Activated CD8-positive, alpha-beta T cell treated with anti-CD3 and anti-CD28 coated beads, Interleukin-2, amount 10 ng/mL, durations not matched to agents 7 days and 5 days (primary cell): Measurements from ENCODE around the gene RAB3B. TPM values are rescaled to one million over a fixed set of nuclear protein-coding genes. Genes with fewer than 3 reads are reported as not detected.
"Not testable (repeated sequence)": the region's sequence is repeated elsewhere in the genome, so short reads cannot be mapped to it uniquely, and the experiment has no call there.

Source experiments
- ATAC-seq: fragments of 150-1000 bp; cut with Tn5 transposase; one replicate; pipeline ENCODE4 v1.10.0; 2021; ENCODE audit warnings: moderate library complexity
- CTCF ChIA-PET: fragments of 350-600 bp; sonication (Branson Sonifier 250); formaldehyde crosslinking; loops from one replicate; lab custom pipeline; 2021; ENCODE audit warnings: antibody characterized with exemption; lab: Charles Lee
- POLR2A ChIA-PET: fragments of 350-600 bp; sonication (Branson Sonifier 250); formaldehyde crosslinking; loops from one replicate; lab custom pipeline; 2021; ENCODE audit warnings: antibody characterized with exemption; lab: Charles Lee
- DNase-seq: peaks from one replicate; pipeline ENCODE4 v3.0.0-alpha.2; 2020
- H3K27ac Mint-ChIP-seq: one replicate; pipeline ENCODE4 v1.8.0; 2021; ENCODE audit warnings: mild to moderate bottlenecking, mixed read lengths
- H3K27me3 Mint-ChIP-seq: one replicate; pipeline ENCODE4 v1.8.0; 2021; ENCODE audit warnings: low read depth, mixed read lengths
- H3K36me3 Mint-ChIP-seq: one replicate; pipeline ENCODE4 v1.8.0; 2021; ENCODE audit warnings: low read depth, mixed read lengths
- H3K4me1 Mint-ChIP-seq: one replicate; pipeline ENCODE4 v1.8.0; 2021; ENCODE audit warnings: low read depth, mixed read lengths
- H3K4me3 Mint-ChIP-seq: one replicate; pipeline ENCODE4 v1.8.0; 2021; ENCODE audit warnings: mild to moderate bottlenecking, mixed read lengths
- H3K9me3 Mint-ChIP-seq: one replicate; pipeline ENCODE4 v1.8.0; 2022; ENCODE audit warnings: mixed read lengths; ENCODE audit not compliant: insufficient read depth
- total RNA-seq, 2 experiments: library from RNA; stranded (reverse); gene quantifications; one replicate each; pipeline ENCODE4 v1.2.3, GENCODE V29; 2021

The RAB3B gene
- total RNA-seq, 2 experiments from 2014 or later: 0.08 TPM

- DNase-seq (no peak), ATAC-seq (no peak)
- H3K4me1 Mint-ChIP-seq: no peaks in the 10 kb centered on the region
- H3K27ac Mint-ChIP-seq: no peak overlapping the region
- no peaks in the 10 kb centered on the region for H3K36me3 Mint-ChIP-seq
- peaks cover 27% of the 10 kb centered on the region for H3K27me3 Mint-ChIP-seq
- no peaks in the 10 kb centered on the region for H3K9me3 Mint-ChIP-seq
- H3K4me3 Mint-ChIP-seq: no peak overlapping the region
- ChIA-PET POLR2A (no interaction called here), CTCF (interaction anchor here (1.2 kb wide), 1 partner anchor 111 kb away, joined by 3 read pairs; no protein-coding TSS in a partner anchor)
Measured at GRCh38 chr1:52008071-52008809, 17.7 kb upstream of the RAB3B start.

- Mint-ChIP-seq H3K4me1 (no peaks in the 10 kb centered on the region), H3K9me3 (no peaks in the 10 kb centered on the region), H3K27me3 (peaks cover 24% of the 10 kb centered on the region), H3K4me3 (no peak overlapping the region), H3K36me3 (no peaks in the 10 kb centered on the region), H3K27ac (no peak overlapping the region)
- CTCF ChIA-PET: no interaction called here
- POLR2A ChIA-PET: no interaction called here
- ATAC-seq (no peak), DNase-seq (no peak)
Measured at GRCh38 chr1:52007215-52008002, 16.9 kb upstream of the RAB3B start.

- POLR2A ChIA-PET, H3K4me3 Mint-ChIP-seq, DNase-seq, H3K4me1 Mint-ChIP-seq, H3K36me3 Mint-ChIP-seq, ATAC-seq, H3K27ac Mint-ChIP-seq, H3K9me3 Mint-ChIP-seq: not testable (repeated sequence)
- CTCF ChIA-PET: interaction anchor here (1.4 kb wide), 1 partner anchor 109 kb away, joined by 9 read pairs; no protein-coding TSS in a partner anchor
- H3K27me3 Mint-ChIP-seq: peaks cover 24% of the 10 kb centered on the region
Measured at GRCh38 chr1:52006081-52006553, 15.6 kb upstream of the RAB3B start.

- H3K9me3 Mint-ChIP-seq, POLR2A ChIA-PET, H3K4me3 Mint-ChIP-seq, H3K36me3 Mint-ChIP-seq, H3K27ac Mint-ChIP-seq, ATAC-seq, H3K4me1 Mint-ChIP-seq, DNase-seq: not testable (repeated sequence)
- peaks cover 24% of the 10 kb centered on the region for H3K27me3 Mint-ChIP-seq
- CTCF ChIA-PET: interaction anchor here (1.4 kb wide), 1 partner anchor 108 kb away, joined by 9 read pairs; no protein-coding TSS in a partner anchor
Measured at GRCh38 chr1:52005548-52005947, 15.0 kb upstream of the RAB3B start.

DNA sequence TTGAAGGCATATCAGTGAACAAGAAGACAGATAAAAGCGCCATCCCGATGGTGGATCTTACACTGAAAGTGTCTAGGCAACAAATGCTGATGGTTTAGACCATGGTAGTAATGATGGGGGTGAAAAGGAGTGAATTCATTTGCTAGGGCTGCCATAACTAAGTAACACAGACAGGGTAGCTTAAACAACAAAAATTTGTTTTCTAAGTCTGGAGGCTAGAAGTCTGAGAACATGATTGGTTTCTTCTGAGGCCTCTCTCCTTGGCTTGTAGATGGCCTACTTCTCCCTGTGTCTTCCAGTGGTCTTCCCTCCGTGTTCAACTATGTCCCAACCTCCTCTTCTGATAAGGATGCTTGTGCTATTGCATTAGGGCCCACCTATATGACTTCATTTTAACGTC lies 13.4 kb upstream of the RAB3B start:
- no peaks in the 10 kb centered on the region for H3K4me1 Mint-ChIP-seq
- no peak overlapping the region for H3K4me3 Mint-ChIP-seq
- DNase-seq (no peak), ATAC-seq (no peak)
- no peaks in the 10 kb centered on the region for H3K36me3 Mint-ChIP-seq
- no peak overlapping the region for H3K27ac Mint-ChIP-seq
- ChIA-PET CTCF (interaction anchor here (0.6 kb wide), 2 partner anchors 103 to 733 kb away, joined by 3 read pairs; no protein-coding TSS in a partner anchor), POLR2A (no interaction called here)
- H3K9me3 Mint-ChIP-seq: no peaks in the 10 kb centered on the region
- H3K27me3 Mint-ChIP-seq: peaks cover 23% of the 10 kb centered on the region

- DNase-seq (peak; percentile 80), ATAC-seq (peak; percentile 90)
- Mint-ChIP-seq H3K27ac (no peak overlapping the region), H3K9me3 (no peaks in the 10 kb centered on the region), H3K27me3 (peaks cover 24% of the 10 kb centered on the region), H3K4me1 (no peaks in the 10 kb centered on the region), H3K4me3 (no peak overlapping the region), H3K36me3 (no peaks in the 10 kb centered on the region)
- POLR2A ChIA-PET: no interaction called here
- CTCF ChIA-PET: interaction anchor here (0.9 to 2.9 kb wide), 3 partner anchors 21 to 105 kb away, joined by 3 to 23 read pairs (median 3); partner anchors contain the start of gene KTI12
Measured at GRCh38 chr1:52002038-52002917, 11.8 kb upstream of the RAB3B start.

- DNase-seq (no peak), ATAC-seq (no peak)
- H3K4me1 Mint-ChIP-seq: no peaks in the 10 kb centered on the region
- no peak overlapping the region for H3K4me3 Mint-ChIP-seq
- ChIA-PET CTCF (interaction anchor here (0.9 kb wide), 1 partner anchor 101 kb away, joined by 3 read pairs; no protein-coding TSS in a partner anchor), POLR2A (no interaction called here)
- no peaks in the 10 kb centered on the region for H3K36me3 Mint-ChIP-seq
- H3K9me3 Mint-ChIP-seq: no peaks in the 10 kb centered on the region
- no peak overlapping the region for H3K27ac Mint-ChIP-seq
- H3K27me3 Mint-ChIP-seq: peaks cover 13% of the 10 kb centered on the region
Measured at GRCh38 chr1:51998701-51999100, 8.2 kb upstream of the RAB3B start.

DNA sequence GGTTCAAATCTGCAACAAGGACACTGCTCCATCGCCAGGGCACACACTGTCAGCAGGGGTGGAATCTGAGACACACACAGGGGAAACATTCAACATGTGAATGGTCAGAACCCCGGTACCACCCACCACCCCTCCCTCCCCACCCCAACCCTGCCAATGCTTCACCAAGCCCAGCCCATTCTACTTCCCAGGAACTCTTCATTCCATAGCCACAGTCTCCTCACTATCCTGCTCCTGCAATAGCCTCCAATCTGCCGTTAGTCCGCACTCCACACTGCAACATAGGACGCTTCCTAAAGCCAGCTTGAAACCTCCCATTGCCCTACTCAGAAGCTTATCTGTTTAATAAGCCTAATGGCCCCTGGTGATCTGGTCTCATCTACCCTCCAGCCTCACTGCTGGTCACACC lies 7.5 kb upstream of the RAB3B start:
- Mint-ChIP-seq H3K27ac (no peak overlapping the region), H3K9me3 (no peaks in the 10 kb centered on the region), H3K27me3 (peaks cover 16% of the 10 kb centered on the region), H3K4me1 (no peaks in the 10 kb centered on the region), H3K4me3 (no peak overlapping the region), H3K36me3 (no peaks in the 10 kb centered on the region)
- DNase-seq (no peak), ATAC-seq (no peak)
- POLR2A ChIA-PET: no interaction called here
- CTCF ChIA-PET: interaction anchor here (0.9 kb wide), 1 partner anchor 100 kb away, joined by 3 read pairs; no protein-coding TSS in a partner anchor

DNA sequence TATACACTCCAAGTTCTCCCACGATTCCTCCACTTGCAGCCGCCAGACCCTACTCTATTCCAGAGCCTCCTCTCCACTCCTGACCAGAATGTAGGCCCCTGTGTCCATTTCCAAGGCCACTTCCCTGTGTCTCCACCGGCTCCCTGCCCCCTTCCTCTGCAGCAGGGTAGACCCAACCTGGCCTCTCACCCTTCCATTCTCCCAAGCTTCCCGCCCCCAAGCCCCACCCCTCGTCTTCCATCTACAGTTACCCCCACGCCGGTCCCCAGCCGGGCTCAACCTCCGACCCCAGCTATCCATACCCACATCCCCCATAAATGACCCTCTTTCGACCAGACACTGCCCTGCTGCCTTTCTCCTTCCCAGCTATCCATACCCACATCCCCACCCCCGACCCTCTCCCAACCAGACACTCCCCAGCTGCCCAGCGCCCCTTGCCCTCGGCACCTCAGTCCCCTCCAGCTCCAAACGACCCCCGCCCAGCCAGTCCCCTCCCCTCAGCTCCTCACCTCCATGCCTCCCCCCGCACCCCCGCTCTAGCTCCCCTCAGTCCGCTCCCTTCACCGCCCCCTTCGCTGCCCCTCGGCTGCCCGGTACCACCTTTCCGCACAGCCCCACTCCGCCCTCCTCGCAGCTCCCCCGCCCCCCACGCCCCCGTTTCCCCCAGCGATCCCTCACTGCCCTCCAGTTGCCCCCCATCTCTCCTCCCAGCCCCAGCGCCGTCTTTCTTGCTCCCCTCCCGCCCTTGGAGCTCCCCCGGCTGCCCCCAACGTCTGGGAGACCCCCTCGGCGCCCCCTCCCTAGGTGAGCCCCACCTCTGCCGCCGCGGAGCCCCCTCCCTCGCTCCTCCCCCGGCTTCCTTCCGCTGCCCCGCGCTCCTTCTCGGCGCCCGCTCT lies 670 bp downstream of the RAB3B start:
- peaks cover 42% of the 10 kb centered on the region for H3K27me3 Mint-ChIP-seq
- H3K27ac Mint-ChIP-seq: no peak overlapping the region
- POLR2A ChIA-PET: no interaction called here
- H3K36me3 Mint-ChIP-seq: no peaks in the 10 kb centered on the region
- ATAC-seq (no peak), DNase-seq (no peak)
- peaks cover 7% of the 10 kb centered on the region for H3K4me1 Mint-ChIP-seq
- CTCF ChIA-PET: interaction anchor here (3.4 kb wide), 1 partner anchor 92 kb away, joined by 9 read pairs; no protein-coding TSS in a partner anchor
- no peaks in the 10 kb centered on the region for H3K9me3 Mint-ChIP-seq
- peak overlapping the region; percentile 20 for H3K4me3 Mint-ChIP-seq

DNA sequence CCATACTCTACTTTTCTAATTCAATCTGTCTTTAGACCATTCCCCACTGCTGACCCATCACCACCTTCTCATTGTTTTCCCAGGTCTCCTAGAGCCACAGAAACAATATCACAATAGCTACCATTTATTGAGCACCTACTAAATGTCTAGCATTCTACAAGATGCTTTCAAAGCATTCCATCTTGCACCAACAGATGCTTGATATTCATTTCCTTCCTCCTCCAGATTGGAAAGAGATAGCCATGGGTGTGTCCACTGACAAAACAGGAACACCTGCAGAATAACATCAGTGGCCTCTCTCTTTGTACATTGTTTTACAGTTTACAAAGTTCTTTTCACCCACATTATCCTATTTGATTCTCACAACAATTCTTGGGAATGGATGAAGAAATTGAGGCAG lies 2.2 kb downstream of the RAB3B start:
- Mint-ChIP-seq H3K27ac (no peak overlapping the region), H3K4me1 (peaks cover 7% of the 10 kb centered on the region), H3K4me3 (no peak overlapping the region), H3K27me3 (peaks cover 37% of the 10 kb centered on the region), H3K36me3 (no peaks in the 10 kb centered on the region), H3K9me3 (no peaks in the 10 kb centered on the region)
- ChIA-PET CTCF (interaction anchor here (3.4 kb wide), 1 partner anchor 91 kb away, joined by 9 read pairs; no protein-coding TSS in a partner anchor), POLR2A (interaction anchor here (0.7 to 0.8 kb wide), 2 partner anchors 119 to 258 kb away, joined by 3 to 4 read pairs; no protein-coding TSS in a partner anchor)
- ATAC-seq: no peak
- DNase-seq: no peak
